GM18873 (cell line): ENCODE data around the gene OGT.
"Not testable (repeated sequence)": the region's sequence is repeated elsewhere in the genome, so short reads cannot be mapped to it uniquely, and the experiment has no call there.

Source experiments
- ATAC-seq: cut with Tn5 transposase; IDR thresholded peaks from one replicate; pipeline ENCODE4 v1.9.1; 2021; ENCODE audit warnings: mild to moderate bottlenecking, moderate library complexity, moderate number of reproducible peaks; ENCODE audit not compliant: unreplicated experiment, low FRiP score

Gene OGT

DNA sequence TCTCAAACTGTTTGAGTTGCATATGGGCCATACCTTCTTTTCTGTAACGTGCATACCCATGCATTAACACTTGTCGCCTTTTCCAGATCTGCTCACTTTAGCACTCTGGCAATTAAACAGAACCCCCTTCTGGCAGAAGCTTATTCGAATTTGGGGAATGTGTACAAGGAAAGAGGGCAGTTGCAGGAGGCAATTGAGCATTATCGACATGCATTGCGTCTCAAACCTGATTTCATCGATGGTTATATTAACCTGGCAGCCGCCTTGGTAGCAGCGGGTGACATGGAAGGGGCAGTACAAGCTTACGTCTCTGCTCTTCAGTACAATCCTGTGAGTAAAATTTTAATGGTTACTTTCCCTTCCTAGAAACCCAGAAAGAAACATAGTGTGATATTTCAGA is 4.8 kb downstream of the OGT start:
- ATAC-seq = no peak

DNA sequence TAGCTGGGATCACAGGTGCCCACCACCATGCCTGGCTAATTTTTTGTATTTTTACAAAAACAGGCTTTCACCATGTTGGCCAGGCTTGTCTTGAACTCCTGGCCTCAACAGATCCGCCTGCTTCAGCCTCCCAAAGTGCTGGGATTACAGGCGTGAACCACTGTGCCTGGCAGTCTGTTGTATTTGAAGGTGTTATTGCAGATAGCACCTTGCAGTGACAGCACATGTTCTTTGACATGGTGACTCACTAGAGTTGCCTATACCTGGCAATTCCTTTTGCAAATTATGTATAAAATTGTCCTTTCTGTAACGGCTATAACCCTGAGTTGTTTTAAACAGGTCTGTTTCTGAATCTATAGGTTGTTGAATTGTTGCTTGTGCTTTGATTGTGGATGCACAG is 7.9 kb downstream of the OGT start:
- peak; percentile 3 for ATAC-seq

DNA sequence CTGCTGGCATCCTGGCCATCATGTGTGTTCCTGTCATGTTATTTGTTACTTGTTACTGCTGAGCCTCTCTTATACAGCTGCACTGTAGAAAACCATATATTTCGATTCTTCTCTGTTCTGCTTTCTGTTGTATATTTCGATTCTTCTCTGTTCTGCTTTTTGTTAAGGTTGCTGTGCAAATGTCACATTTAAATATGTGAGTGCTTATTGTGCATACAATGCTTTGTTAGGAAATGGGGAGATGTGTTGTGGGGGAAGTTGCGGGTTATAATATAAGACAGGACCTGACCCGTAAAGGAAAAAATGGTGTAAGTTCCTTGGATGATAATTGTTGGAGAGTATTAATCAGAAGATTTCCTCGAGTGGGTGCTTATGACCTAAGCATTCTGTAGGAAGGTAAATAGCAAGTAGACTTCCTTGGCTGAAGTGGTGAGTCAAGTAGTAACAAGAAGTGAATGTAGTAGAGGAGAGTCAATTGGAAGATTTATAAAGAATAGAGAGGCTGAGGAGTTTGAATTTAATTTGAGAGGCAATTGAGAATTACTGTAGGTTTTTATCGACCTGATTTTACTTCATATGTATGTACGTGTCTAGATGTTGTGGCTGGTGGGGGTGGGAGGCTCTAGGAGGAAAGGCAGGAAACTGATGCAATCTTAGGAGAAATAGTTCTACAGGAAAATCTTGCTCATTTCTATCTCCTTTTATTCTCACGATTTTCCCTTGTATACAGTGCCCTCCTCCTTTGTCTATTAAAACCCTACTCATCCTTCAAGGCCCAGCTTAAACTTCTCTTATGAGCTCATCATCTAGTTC is 8.5 kb downstream of the OGT start:
- ATAC-seq = peak; percentile 70

DNA sequence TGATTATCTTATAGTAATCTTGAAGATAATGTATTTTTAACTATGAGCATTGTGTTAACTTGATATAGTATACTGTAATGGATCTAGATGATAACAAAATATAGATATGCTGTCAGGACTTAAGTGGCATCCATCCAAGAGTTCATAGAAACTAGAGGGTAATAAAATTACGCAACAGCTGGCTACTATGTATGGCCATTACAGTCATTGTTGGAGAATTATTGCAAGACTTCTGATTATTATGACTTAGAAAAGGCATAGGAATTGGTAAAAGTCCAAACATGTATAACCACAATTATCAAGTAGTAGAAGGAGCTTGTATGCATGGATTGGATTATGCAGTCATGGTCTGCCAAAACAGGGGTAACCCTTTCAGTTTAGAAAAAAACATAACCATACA is 9.5 kb downstream of the OGT start:
- ATAC-seq = no peak

DNA sequence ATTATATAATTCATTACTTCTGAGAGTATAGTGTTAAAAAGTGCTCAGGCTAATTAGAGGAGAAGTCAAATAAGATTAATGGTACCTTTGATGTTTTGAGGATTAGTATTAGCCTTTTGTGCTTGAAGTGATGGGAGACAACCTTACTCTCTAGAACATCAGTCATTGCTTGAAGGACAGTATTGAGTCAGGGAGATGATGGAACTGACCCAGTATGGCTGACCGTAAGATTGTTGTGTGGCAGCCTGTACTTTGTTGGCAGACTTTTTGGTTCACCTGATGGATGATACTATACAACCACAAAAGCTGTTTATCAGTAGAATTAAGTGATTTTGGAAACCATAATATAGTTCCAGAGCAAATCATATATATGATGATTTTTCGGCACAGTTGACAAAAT is 9.9 kb downstream of the OGT start:
- no peak for ATAC-seq

DNA sequence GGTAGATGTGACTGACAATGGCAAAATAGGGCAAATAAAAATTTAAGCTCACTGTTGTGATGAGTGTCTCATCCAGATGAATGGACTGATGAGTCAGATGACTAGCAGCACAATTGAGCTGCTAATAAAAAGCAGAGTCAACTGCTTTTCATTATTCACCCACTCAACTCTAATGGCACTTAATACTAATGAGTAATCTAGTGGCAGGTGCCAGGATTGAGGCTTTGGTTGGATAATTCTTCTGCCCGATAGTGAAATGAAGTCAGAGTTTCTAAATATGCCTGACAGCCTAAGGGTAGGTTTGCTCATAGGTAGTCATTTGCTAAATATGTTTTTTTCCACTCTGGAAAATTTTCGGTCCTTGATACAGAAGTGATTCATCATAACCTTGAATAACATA is 10.4 kb downstream of the OGT start:
- no peak for ATAC-seq

DNA sequence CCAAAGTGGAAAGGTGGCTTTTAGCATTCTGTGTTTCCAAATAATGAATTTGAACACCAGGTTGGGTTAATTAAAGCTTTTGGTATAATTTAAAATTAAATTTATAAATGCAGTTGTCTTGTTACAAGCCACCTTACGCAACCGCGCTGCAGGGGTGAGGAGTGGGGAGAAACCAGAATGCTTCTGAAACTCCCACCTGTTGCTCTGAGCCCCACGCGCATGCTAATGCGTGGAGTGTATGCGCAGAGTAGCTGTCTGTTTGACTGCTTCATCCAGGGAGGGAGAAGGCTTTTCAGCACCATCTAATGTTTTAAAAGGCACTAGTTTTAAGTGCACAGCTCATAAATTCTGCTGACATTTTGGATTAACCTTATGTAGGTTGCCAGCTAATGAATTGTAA is 12.5 kb downstream of the OGT start:
- no peak for ATAC-seq

DNA sequence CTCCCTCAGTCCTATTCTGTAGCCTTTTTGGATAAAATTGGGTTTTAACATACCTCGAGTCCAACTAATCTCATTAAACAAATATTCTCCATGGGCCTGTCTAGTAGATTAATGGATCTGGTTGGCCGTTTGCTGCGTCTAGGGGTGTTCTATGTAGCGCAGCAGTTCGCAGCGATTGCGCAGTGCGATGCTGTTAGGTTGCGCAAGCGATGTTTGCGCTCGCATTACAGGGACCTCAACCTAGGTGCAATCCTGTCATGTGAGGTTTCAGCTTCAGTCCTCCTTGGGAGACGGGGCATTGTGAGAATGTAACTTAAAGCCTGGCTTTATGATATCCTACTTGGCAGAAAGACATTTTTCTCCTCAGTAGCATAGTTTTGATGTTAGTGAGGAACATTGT is 14.0 kb downstream of the OGT start:
- ATAC-seq = no peak

DNA sequence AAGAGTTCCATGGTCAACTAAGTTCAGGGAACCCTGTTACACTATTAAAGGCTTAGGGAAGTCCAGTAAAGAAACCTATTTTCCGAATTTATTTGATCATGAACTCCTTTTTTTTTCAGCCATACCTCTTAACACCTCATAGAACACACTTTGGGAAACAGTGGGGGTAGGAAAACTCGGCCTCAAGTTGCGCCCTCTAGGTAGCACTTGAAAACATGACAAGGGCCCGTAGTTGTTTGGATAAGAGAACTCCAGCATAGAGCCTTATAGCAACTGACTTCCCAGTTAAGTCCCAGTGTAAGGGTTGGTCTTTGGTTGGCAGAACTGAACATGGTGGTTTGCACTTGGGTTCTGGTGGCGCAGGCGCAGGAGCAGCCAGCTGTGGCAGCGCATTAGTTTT is 14.4 kb downstream of the OGT start:
- no peak for ATAC-seq

DNA sequence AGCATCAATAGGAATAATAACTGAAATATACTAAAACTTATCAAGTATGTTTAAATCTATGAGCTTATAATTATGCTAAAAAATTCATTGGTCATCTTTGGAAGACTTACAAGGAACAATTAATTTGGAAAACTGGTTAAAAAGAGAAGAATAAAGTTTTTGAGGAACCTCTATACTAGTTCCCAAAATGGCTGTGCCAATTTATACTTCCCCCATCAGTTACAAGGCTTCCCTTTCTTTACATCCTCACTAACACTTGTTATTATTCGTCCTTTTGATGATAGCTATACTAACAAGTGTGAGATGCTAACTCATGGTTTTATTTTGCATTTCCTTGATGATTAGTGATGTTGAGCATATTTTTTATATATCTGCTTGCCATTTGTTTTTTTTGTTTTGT is 17.1 kb downstream of the OGT start:
- no peak for ATAC-seq

DNA sequence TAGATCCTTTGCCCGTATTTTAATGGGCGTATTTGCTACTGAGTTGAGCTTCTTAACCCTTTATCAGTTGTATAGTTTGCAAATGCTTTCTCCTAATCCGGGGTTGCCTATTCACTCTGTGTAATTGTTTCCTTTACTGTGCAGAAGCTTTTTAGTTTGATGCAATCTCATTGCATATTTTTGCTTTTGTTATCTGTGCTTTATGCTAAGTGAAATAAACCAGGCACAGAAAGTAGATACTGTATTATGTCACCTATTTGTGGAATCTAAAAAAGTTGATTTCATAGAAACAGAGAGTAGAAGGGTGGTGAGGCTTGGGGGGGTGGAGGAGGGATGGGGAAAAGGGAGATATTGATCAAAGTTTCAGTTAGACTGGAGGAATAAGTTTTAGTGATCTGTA is 17.7 kb downstream of the OGT start:
- ATAC-seq = no peak

DNA sequence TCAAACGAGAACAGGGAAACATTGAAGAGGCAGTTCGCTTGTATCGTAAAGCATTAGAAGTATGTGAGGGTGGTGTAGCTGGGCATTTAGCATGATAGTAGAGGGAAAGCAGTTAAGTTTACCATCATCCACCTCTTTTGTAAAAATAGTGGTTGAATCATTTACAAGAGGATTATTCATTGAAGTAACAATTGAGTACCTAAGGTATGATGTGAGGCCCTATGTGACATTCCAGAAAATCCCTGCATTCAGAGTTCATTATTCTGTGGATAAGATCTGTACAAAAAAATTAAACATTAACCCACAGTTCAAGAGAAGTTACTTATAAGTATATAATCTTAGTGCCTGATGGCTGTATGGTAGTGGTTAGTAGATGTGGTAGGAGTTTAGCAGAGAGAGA is 23.1 kb downstream of the OGT start:
- no peak for ATAC-seq

DNA sequence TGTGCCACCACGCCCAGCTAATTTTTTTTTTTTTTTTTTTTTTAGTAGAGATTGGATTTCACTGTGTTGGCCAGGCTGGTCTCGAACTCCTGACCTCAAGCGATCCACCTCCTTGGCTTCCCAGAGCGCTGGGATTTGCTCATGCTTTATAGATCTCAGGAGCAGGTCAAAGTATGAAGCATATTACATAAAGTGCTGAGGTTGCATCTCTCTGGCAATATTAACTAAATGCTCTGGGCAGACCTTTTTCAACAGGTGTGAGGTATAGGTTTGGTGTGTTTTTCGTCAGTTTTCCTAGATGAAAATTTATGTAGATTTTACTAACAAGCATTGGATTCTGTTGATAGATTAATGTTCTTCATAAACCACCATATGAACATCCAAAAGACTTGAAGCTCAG is 26.0 kb downstream of the OGT start:
- ATAC-seq = no peak

DNA sequence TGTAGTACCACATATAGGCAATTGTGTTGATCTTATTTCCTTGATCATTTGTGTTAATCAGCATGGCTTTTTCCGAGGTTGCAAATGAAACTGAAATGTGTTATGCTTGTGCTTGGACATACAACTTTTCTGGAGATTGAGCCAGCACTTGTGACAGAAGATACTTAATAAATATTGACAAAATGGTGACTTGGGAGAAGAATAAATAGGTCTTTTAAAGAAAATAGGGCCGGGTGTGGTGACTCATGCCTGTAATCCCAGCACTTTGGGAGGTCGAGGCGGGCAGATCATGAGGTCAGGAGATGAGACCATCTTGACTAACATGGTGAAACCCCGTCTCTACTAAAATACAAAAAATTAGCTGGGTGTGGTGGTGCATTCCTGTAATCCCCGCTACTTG is 26.9 kb downstream of the OGT start:
- ATAC-seq = not testable (repeated sequence)

DNA sequence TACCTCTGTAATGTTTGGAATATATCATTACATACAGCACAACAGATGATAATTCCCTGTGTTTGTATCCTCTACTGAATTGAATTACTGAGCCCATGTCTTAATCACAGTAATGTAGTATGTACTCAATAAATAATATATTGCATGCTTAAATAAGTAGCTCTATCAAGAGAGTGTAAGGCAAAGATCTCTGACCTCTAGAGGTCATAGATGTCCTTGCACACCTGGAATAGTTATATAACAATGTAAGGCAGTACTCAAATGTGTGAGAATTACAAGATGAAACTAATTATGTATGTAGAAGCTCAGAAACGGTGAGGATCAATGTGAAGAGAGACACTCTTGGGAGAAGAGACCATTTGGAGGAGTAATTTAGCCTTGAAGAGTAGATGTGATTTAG is 31.0 kb downstream of the OGT start:
- ATAC-seq = no peak

DNA sequence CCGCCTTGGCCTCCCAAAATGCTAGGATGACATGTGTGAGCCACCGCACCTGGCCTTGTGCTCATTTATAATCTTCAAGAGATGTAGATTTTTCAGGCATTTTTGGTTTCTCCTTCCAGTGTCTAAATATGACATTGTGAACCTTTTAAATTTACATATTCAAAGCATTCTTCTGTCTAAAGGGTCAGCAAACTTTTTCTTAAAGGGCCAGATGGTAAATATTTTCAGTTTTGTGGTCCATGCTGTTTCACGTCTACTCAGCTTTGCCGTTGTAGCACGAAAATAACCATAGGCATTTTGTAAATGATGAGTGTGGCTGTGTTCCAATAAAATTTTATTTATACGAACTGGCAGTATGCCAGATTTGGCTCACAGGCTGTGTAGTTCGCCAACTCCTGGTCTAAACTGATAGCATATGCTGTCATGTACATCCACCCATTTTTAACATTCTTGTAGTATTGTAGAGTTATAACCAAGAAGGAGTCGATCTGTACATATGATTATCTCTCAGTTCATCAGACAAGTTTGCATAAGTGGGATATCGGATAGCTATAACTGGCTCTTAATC is 32.7 kb downstream of the OGT start:
- no peak for ATAC-seq

DNA sequence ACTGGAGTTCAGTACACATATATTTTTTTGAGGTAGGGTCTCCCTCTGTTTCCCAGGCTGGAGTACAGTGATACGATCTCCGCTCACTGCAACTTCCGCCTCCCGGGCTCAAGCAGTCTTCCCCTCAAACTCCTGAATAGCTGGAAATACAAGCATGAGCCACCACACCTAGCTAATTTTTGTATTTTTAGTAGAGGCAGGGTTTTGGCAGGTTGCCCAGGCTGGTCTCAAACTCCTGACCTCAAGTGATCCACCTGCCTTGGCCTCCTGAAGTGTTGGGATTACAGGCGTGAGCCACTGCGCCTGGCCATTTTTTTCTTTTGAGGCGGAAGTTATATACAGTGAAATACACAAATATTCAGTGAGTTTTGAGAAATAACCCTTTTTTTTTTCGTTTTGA is 38.5 kb downstream of the OGT start:
- not testable (repeated sequence) for ATAC-seq

DNA sequence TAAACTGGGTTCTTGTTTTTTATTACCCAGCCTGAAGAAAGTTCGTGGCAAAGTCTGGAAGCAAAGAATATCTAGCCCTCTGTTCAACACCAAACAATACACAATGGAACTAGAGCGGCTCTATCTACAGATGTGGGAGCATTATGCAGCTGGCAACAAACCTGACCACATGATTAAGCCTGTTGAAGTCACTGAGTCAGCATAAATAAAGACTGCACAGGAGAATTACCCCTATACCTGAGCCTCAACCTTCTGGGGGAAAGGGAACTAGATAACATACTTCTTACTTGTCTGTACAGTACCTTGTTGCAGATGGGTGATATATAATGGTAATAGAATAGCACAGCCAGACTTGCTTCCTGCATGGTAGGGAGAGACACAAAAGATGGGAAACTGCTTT is 40.7 kb downstream of the OGT start:
- ATAC-seq = no peak

DNA sequence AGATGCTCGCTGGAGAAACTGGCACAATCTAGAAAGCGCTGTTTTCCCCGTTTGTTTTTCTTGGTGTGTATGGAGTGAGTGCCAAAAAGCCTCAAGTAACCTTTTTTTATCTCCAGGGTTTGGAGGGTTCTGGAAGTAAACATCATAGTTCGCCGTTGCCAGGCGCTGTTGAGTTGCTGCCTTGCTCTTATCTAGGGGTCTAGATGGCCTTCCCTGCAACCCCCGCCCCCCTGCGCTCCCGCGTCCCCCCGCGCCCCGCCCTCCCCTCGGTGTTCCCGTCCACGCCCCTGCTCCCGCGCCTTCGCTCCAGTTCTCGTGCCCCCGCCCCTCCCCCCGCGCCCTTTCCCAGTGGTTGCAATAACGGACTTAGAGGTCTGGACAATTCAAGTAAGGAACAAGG is 44.8 kb downstream of the OGT start:
- no peak for ATAC-seq

DNA sequence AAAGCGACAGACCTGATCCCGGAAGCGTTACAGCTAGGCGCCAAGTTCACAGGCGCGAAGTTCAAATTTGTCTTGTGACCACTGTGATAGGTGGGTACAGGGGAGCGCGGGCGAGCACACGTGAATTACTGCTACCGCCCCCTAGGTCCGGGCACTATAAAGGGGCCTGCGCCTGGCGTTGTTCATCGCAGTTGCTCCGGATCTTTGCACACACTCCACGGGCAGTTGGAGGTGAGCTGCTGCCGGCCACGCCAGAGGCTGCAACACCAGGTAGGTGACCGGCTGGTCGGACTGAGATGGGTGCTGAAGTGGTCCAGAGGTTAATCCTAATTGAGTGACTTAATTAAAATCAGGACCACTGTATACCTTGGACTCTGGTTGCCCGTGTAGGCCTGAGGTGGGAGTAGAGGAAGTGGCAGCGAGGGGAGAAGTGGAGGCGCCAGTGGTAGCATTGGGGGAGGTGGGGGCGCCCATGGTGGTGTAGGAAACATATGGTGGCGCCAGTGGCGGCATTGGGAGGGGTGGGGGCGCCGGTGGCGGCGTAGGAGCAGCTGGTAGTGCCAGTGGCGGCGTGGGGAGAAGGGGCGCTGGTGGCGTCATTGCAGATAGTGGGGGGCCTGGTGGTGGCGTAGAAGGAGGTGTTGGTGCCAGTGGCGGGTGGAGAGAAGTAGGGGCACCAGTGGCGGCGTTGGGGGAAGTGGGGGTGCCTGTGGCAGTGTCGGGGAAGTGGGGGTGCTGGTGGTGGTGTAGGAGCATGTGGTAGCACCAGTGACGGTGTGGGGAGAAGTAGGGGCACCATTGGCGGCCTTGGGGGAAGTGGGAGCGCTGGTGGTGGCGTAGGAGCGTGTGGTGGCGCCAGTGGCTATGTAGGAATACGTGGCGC is 45.6 kb downstream of the OGT start, which contains the start of gene GCNA:
TSS of gene GCNA (plus strand) at position 185 of the 883 bp plus-strand sequence. CDS start 2,385 bp downstream, outside the sequence.
- no peak for ATAC-seq
